GM19025 (cell line): ENCODE data around the gene CHST14.

Experiments
- ATAC-seq: cut with Tn5 transposase; IDR thresholded peaks from one replicate; pipeline ENCODE4 v1.9.1; 2021; ENCODE audit warnings: mild to moderate bottlenecking, low read depth, moderate library complexity; ENCODE audit not compliant: unreplicated experiment

Gene CHST14

GRCh38 chr15:40460404-40460803 lies 10.4 kb upstream of the CHST14 start:
- no peak for ATAC-seq

- ATAC-seq, result no peak
Observed at GRCh38 chr15:40461958-40462357, 8.8 kb upstream of the CHST14 start.

GRCh38 chr15:40463279-40463678 lies 7.5 kb upstream of the CHST14 start:
- ATAC-seq, result no peak

GRCh38 chr15:40463886-40464545 lies 6.8 kb upstream of the CHST14 start:
- no peak for ATAC-seq

- ATAC-seq, result no peak
Observed at GRCh38 chr15:40464595-40465185, 6.1 kb upstream of the CHST14 start.

- no peak for ATAC-seq
Observed at GRCh38 chr15:40465939-40466338, 4.8 kb upstream of the CHST14 start.

- no peak for ATAC-seq
Observed at GRCh38 chr15:40466426-40467260, 4.1 kb upstream of the CHST14 start.

GRCh38 chr15:40467261-40467615 lies 3.5 kb upstream of the CHST14 start:
- ATAC-seq, result no peak

GRCh38 chr15:40468898-40469331 lies 1.9 kb upstream of the CHST14 start:
- no peak for ATAC-seq

- ATAC-seq, result no peak
Observed at GRCh38 chr15:40469776-40470390, 901 bp upstream of the CHST14 start.

GRCh38 chr15:40471105-40471807 lies 472 bp downstream of the CHST14 start:
- peak; percentile 32 for ATAC-seq

- ATAC-seq, result peak; percentile 4
Observed at GRCh38 chr15:40471808-40472150, 995 bp downstream of the CHST14 start.

- no peak for ATAC-seq
Observed at GRCh38 chr15:40472171-40472727, 1.5 kb downstream of the CHST14 start.

- ATAC-seq, result no peak
Observed at GRCh38 chr15:40474581-40474980, 3.8 kb downstream of the CHST14 start.

GRCh38 chr15:40477642-40478327 lies 7.0 kb downstream of the CHST14 start:
- no peak for ATAC-seq

- no peak for ATAC-seq
Observed at GRCh38 chr15:40479024-40479423, 8.2 kb downstream of the CHST14 start.

- ATAC-seq, result no peak
Observed at GRCh38 chr15:40481341-40482074, 10.7 kb downstream of the CHST14 start.

- no peak for ATAC-seq
Observed at GRCh38 chr15:40483919-40484318, 13.1 kb downstream of the CHST14 start.
